HG03097 (cell line): ENCODE measurements around the gene CDKL5.

Experiments
- ATAC-seq: cut with Tn5 transposase; IDR thresholded peaks from one replicate; pipeline ENCODE4 v1.9.1; 2021; ENCODE audit not compliant: unreplicated experiment, low FRiP score

CDKL5 gene

DNA sequence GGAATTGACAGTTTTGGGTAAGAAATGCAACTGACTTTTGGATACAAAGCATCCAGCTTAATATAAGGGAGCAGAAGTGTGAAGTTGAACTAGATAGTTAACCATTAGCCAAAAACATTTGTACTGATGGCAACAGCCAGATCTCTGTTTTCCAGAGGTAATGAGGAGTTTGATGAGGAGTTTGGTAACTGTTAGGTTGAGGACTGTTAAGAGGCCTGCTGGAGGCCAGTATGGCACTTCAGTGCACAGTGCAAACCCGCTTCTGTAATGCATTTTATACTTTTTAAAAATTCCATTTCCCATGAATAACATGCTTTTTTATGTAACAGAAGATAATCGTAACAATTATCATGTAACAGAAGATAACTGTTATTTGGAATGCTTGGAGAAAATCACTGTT lies 30.0 kb downstream of the CDKL5 start:
- ATAC-seq: no peak

DNA sequence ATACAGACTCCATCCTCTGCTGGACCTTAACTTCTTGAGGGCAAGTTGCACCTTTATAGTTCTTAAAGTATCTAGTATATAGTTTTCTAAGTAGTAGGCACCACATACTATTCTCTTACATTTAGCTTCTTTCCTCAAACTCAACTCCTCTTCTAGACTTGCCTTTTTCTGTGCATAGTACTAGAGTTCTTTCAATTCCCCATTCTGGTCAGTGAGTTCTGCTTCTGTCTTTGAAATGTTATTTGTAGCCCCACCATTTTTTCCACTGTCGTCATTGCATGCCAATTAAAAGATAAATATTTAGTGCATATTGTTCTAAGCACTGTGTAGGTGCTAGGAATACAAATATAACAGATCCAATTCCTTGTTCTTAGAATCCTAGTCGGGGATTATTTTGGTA lies 31.6 kb downstream of the CDKL5 start:
- ATAC-seq: no peak

DNA sequence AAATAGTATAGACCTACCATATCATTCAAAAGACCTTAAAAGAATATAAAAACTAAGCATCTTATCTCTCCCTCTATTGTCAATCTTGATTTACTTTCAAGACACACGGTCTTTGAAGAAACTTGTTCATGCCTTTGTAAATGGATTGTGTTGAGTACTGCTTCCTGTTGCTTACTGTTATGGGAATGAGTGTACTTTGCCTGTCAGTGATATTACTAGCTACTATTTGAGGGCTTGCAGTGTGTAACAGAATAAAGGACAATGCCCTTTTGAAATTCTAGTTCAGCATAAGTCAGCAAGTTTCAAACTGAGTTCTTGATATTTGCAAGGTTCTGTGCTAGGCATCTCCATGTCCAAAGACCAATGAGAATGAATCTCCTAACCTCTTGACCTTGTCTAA lies 36.0 kb downstream of the CDKL5 start:
- ATAC-seq: no peak

DNA sequence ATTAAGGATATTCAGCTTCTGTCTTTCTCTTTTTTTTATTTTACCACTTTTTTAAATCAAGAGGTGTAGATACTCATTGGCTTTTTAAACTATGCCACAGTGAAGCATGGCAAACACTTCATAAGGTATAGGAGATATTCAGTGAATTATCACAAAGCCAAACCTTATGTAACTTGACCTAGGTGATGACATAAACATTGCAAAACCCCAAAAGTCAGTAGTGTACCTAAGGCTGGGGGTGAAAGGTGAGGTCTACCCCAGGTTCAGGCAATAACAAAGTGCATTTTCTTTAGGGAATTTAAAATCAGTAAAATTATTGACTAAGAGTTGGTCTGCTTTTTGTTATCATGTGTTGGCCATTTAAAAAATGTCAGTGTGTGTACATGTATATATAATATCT lies 39.1 kb downstream of the CDKL5 start:
- no peak for ATAC-seq

DNA sequence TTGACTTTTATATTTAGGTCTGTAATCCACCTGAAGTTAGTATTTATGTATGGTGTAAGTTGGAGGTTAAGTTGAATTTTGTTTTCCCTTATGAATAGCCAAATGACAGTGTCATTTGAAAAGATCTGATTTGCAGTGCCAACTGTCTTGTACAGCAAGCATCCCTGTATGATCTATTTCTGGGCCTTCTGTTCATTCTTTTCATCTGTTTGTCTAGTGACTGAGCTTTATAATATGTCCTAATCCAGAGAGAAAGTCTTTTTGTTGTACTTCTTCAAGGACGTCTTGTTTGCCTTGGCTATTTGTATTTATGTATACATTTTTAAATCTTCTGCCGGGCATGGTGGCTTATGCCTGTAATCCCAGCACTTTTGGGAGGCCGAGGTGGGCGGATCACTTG lies 39.6 kb downstream of the CDKL5 start:
- no peak for ATAC-seq

GRCh38 chrX:18468599-18468998 lies 43.2 kb downstream of the CDKL5 start:
- ATAC-seq: no peak

GRCh38 chrX:18471296-18471695 lies 45.9 kb downstream of the CDKL5 start:
- no peak for ATAC-seq

DNA sequence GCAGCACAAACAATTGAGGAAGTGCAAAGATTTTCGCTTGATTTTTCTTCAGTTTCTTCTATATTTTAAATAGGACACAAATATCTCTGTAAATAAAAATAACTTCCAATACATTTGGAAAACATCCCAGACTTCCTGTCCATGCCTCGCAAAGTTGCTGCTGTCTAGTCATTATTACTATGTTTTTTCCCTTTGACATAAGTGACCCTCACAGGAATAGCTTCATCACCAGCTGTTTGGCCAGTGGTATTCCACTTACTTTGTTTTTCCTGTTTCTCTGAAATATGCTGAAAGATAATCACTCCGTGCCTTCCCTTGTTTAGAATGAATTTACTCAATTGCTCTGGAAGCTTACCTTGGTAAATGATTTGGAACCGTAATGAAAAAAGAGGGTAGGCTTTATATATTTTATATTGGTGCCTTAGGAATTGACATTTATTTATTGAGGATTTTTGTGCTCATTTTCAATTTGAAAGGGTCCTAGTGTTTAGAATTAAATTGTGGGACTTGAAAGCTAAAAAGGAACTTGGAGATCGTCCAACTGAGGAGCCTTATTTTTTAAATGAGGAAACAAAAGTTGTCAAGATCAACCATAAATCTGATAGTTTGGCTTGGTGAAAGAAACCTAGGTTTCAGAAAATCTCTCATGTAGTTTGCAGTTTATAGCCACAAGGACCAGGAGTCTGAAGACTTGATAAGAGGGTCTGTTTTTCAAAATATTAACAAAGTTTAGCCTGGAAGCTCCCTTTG lies 65.6 kb downstream of the CDKL5 start:
- ATAC-seq: no peak

GRCh38 chrX:18491587-18492340 lies 66.4 kb downstream of the CDKL5 start:
- no peak for ATAC-seq

DNA sequence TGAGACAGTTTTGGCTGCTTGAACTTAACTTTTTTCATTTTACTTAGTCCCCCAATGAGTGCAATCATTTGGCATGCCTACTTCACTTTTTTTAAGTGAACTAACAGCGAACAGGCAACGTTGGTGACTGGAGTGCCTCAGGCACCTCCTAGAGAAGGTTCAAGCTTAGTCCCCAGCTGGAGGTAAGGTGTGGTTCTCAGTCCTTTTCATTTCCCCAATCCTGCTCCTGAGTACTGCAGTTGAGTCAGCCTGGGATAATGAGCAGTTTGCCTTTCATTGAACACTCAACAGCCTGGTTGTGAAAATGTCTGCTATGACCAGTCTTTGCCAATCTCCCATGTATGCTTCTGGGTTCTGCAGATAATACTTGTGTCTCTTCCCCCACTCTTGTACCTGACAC lies 109.5 kb downstream of the CDKL5 start:
- ATAC-seq: no peak

DNA sequence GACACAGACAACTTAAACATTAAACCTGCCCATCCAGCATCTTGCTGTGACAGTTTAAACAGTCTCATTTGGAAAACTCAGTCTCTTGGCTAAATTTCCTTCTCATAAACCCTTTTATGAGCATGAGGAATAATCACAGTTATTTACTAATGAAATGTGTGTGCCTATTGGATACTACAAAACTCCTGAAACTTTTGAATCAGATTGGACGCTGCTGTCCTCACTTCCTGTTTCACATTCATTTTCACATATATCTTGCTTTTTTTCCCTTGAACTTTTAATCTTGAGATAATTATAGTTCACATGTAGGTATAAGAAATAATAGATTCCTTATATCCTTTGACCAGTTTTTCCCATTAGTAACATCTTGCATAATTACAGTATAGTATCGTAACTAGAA lies 111.7 kb downstream of the CDKL5 start:
- no peak for ATAC-seq

DNA sequence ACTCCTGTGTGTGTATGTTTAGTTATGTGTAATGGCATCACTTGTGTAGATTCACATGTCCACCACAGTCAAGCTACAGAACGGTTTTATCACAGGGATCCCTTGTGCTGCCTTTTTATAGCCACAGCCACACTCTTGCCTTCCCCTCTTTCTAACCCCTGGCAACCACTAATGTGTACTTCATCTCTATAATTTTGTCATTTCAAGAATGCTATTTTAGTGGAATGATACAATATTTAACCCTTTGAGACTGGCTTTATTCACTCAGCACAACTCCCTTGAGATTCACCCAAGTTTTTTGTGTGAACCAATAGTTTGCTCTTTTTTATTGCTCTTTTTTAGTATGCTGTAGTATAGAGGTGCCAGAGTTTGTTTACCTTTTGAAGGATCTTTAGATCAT lies 112.1 kb downstream of the CDKL5 start:
- ATAC-seq: no peak

GRCh38 chrX:18542131-18542530 lies 116.7 kb downstream of the CDKL5 start:
- no peak for ATAC-seq

DNA sequence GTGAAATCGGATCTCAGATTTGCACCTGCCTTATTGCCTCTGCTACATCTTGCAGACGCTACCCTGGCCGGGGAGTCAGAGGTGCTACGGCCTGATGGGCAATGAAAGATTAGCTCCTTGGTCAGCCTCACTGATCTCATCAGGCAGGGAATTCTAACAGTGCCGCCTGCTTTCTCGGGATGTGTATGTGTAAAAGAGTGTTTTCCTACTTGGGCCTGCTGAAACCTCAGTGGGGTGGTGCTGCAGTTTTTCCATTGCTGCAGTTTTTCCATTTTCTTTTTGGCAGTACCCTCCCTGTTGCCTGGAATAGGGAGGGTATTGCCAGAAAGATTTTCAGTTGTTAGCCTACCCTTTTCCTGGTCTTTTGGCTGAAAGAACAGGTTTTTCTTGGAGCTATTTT lies 117.5 kb downstream of the CDKL5 start:
- no peak for ATAC-seq

DNA sequence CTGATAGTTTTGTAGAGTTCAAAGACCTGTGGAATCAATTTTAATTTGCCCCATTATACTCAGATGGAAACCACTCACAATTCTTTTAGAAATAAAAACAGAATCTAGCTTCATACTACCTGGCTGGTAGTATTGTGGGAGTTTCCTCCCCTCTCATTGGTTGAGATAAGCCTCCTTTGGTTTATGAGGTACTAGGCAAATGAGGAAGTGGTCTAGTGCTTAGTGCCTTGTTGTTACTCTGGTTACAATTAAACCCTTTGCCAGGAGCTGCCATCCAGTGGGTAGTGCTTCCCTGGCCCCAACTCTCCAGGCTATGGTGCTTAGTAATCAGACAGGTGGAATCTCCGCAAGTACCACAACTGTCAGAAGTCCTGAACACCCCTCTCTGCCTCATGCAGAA lies 118.3 kb downstream of the CDKL5 start:
- ATAC-seq: no peak

- ATAC-seq: no peak
These were observed 120.4 kb downstream of the CDKL5 start for GRCh38 chrX:18545771-18546170.

DNA sequence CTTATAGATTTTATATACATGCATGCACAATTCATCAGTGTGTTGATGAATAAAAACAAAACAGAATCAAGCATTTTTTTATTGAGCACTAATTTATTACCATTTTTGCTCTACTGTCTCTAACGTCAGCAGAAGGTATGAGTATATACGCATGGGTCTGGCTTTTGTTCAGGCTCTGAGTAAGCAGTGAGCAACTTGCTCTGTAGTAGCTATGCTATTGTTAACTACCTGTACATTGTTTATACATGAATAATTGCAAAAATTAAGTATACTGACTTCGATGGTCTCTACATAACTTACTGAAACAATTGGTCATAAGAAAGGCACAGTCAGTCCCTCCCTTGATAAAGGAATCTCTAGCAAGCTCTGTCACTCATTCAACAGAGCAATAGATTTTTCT lies 123.6 kb downstream of the CDKL5 start:
- no peak for ATAC-seq

GRCh38 chrX:18549643-18550042 lies 124.2 kb downstream of the CDKL5 start:
- no peak for ATAC-seq

DNA sequence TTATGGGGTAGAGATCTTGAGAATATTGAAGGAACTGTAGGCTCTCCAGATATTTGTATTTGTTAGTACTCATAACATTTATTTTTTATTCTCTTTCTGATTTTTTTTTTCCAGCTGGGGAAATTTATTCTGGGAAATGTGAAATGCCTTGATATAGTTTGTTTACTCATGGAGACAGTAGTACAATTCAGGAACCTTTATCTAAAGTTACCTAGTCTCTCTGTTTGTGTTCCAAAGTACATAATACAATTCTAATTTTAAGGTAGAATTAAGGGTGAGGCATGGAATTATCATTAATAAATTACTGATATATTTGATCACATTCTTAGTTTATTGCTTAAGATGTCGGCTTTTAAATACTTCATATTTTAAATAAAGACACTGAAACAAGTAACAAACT lies 132.5 kb downstream of the CDKL5 start:
- no peak for ATAC-seq

- ATAC-seq: no peak
These were observed 133.4 kb downstream of the CDKL5 start for GRCh38 chrX:18558799-18559198.

- no peak for ATAC-seq
These were observed 135.6 kb downstream of the CDKL5 start for GRCh38 chrX:18561020-18561419.

- no peak for ATAC-seq
These were observed 140.3 kb downstream of the CDKL5 start for GRCh38 chrX:18565727-18566126.
